Stimulated activated CD4-positive, alpha-beta T cell treated with anti-CD3 and anti-CD28 coated beads, Interleukin-12 subunit alpha, Interleukin-12 subunit beta, amount 100 ng/mL, for 24 hours (primary cell): ENCODE results near the gene RFX5.

Experiments used
- DNase-seq, 2 experiments: peaks; one replicate each; pipeline ENCODE4 v3.0.0-alpha.2; 2020; ENCODE audit warnings: low read depth in 2 of 2

RFX5 gene

DNA sequence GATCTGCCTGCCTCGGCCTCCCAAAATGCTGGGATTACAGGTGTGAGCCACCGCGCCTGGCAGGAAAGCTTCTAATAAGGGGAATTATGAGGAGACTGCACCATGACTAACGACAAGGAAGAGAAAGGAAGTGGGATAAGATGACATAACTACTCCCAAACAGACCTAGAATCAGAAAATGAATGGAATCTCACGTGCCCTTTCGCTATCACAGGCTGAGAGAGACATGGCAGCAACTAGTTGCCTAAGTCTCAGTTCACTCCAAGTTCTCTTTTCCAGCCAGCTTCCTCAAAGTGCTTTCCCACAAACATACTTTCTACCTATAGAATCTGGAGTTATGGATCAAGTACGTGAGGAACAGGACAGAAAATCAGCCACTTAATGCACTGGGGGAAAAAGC lies 21.8 kb downstream of the RFX5 start:
- no peak for DNase-seq

DNA sequence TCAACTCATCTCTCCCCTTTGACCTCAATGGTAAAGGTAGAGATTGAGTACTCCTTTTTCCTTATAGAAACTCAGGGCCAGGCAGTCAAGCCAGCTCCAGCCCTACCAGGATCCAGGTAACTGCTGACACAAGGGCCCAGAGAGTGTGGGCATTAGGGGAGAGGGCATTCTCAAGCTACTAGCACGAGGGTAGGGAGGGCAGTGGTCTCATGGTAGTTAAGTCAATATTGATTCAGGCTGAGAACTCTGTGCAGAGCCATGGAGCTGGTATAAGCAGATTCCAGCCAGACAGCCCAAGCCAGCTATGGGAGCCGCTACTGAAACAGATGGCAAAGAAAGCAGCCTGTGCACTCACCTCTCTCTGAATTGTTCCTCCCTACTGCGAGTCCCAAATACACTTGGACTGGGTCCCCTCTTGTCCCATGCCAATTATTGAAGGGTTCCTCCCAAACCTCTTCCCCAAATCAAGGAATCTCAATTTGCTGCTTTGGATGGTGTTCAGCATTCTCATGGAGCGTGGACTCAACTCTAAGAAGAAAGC lies 22.6 kb downstream of the RFX5 start:
- DNase-seq = no peak

GRCh38 chr1:151318975-151319374 lies 28.1 kb downstream of the RFX5 start:
- no peak for DNase-seq

DNA sequence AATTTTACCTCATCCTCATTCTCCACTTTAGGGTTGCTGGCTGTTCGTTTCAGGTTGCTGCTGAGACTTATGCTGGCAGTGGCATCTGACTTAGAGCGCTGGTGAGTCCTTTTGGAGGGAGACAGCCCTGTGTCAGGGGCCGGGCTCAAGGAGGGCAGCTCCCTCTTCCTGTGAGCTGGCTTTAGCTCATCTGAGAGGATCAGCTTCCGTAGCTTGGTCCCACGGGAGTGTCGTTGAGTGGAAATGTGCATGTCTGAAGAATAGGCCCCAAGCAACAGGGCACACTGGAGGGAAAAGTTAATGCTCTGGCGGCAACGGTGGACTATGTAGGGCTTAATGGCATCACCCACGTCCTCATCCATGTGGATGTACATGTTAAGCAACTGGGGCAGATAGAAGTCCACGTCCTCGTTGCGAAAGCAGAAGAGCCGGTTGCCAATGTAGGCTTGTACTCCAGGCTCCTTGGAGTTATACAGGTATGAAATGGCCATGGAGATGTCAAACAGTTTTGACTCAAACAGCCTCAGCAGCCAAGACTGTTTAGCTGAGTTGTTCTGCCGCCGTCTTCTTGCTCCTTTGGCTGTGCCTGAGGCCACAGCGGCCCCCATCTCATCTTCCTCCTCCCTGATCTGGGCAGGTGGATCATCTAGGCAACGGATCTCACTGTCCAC lies 31.4 kb downstream of the RFX5 start:
- no peak for DNase-seq

DNA sequence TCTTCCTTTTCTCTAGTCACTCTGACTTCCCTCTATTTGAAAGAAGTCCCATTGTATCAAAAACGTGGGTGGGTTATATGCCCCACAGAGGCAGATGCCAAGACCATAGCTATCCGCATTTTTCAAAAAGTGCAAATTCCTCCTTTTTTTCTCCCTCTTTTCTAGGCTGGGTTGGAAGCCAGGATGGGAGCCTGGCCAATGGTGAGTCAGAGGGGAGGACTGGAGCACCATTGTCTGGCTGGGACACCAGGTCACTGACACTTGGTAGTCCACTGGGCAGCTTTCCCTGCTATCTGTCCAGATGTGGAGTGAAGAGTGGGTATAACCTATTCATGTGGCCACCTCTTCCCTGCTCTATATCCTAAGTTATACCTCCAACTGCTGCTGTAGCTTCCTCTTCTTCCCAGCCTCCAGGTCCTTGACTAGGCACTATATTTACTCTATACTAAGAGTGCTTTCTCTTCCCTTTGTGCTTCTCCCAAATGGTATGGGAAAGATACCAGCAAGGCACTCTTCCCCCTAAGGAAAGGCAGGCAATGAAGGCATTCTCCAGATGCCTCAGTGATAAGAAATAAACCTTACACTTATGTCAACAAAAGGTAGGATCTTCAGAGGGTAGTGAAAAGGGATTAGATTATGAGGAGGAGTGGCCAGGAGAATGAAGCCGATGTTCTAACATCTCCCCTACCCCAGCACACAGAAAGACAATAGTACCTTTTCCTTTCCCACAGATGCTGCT lies 32.7 kb downstream of the RFX5 start:
- DNase-seq = no peak

GRCh38 chr1:151313501-151313900 lies 33.6 kb downstream of the RFX5 start:
- no peak for DNase-seq

- DNase-seq = no peak
Measured at GRCh38 chr1:151312826-151313225, 34.2 kb downstream of the RFX5 start.

GRCh38 chr1:151312411-151312810 lies 34.6 kb downstream of the RFX5 start:
- DNase-seq = no peak

DNA sequence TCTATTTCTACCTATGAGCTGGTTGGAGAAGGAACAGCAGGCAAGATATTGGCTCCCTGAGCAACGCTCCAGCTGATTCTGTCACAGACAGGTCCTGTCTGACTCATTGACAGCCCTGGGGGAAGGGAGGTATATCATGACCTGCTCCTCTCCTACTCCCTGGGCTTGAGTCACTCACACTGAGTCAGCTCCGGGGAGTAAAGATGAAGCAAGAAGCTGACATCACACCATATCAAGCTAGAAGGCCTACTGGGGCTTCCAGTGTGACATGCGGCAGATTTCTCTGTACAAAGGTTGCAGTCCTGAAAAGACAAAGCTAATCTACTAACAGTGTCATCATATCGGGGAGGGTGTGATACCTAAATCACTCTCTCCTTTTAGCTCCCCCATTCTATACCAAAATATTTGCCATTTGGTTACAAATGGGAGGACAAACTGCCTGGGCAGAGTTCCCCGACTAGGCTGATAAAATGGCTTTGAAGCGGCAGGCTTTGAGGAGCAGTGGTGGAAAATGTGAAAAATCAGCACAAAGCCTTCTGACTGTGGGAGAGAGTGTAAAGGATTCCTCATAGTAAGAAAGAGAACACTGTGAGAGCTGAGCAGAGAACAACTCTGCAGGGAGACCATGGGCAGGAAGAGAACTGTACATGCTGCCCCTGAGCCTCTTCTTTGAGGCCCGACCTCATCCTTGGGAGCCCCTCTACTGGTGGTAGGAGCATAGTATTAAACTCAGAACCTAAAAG lies 35.3 kb downstream of the RFX5 start:
- peak; percentile 61 to 74 for DNase-seq

DNA sequence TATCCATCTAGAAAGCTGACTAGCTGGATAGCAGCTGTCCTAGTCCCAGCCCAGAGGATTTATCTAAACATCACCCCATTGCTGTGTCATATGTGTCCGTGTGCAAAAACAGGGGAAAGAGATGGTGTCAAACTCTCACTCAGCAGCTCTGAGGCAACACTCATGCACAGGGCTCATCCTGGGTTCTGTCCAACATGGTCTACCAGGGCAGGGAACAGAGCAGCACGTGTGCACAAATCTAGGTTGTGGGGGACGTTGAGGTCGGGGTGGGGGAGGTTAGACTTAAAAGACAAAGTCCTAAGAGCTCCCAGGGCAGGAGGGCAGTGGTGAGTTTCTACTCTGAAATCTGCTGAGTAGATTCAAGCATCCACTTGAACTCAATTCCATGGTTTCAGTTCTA lies 36.0 kb downstream of the RFX5 start:
- no peak for DNase-seq

GRCh38 chr1:151309811-151310323 lies 37.2 kb downstream of the RFX5 start:
- DNase-seq = no peak

- DNase-seq = no peak
Measured at GRCh38 chr1:151294742-151295462, 52.1 kb downstream of the RFX5 start.

DNA sequence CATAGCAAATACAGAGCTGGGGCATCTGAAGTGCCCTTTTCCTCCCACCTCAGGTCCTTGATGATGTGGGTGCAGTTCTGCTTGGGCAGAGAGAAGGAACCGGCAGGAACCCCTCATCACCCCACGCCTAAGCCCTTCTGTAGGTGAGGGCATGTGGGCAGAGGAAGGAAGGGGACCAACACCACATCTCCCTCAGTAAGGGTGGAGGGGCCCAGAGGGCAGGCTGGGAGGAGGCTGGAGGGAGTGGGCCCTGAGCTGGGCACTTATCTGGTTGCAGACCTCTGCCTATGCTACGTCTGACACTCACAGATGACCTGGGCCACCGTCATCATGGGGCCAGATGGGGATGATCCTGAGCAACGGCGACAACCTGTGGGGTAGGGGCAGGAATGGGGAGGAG lies 54.0 kb downstream of the RFX5 start:
- DNase-seq = no peak

GRCh38 chr1:151292207-151293030 lies 54.6 kb downstream of the RFX5 start:
- no peak for DNase-seq

DNA sequence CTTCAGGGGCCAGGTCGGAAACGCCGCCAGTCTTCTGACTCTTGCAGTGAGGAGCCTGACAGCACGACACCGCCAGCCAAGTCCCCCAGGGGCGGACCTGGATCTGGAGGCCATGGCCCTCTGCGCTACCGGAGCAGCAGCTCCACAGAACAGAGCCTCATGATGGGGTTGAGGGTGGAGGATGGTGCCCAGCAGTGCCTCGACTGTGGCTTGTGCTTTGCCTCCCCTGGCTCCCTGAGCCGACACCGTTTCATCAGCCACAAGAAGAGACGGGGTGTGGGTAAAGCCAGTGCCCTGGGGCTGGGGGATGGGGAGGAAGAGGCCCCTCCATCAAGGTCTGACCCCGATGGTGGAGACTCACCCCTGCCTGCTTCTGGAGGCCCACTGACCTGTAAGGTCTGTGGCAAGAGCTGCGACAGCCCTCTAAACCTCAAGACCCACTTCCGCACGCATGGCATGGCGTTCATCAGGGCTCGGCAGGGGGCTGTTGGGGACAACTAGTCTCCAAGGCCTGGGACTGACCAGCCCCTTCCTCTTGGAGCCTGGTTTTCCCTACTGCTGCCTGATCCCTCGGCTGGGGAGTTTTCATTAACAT lies 56.2 kb downstream of the RFX5 start:
- DNase-seq = no peak
